NCI-H146 treated with DMSO at 0.1 percent for 48 hours (cell line): Measurements from ENCODE around the gene CCNC.

Experiments used
- DNase-seq: peaks from one replicate; lab custom pipeline; 2025; ENCODE audit not compliant: unreplicated experiment; lab: John Stamatoyannopoulos, UW

CCNC gene

DNA sequence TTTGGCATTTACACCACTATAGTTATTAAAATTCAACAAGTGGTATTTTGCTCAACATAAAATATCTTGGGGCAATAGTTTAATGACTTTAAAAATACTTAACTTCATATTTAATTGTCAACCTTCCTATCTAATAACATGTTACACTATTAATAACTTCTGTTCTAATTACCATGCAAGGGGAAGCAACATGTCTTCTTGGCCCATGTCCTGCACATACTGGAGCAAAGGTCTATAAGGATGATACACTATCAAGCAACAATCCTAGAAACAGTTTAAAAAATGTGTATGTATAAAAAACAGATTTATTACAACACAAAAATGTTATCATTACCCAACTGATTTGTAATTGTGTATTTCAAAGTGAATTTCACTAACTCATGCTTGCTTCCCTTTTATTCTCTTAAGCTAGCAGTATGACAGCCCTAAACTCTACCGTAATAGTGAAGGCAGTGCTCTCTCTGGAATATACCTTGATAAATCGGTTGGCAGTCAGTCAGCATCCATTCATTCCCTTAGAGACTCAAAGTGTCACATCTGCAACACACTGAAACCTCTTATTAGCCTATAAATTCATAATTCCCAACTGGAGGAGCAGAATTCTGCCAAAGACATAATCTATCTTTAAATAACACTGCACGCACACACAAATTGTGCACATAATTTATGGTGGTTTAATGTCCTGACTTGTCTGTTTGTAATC is 18.3 kb downstream of the CCNC start:
- DNase-seq, result no peak

DNA sequence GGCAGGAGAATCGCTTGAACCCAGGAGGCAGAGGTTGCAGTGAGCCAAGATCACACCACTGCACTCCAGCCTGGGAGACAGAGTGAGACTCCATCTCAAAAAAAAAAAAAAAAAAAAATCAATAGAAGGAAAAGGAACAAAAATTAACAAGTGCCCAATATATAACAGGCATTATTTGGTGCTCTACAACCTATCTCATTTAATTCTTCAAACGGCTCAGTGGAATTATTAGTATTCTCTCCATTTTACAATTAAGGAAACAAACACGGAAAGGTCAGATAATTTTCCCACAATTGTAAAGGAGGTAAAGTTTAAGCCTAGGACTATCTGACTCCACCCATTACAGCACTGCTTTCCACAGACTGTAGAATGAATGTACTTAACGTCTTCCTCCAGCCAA is 19.8 kb downstream of the CCNC start:
- DNase-seq, result no peak

GRCh38 chr6:99547526-99547925 is 20.9 kb downstream of the CCNC start:
- DNase-seq, result no peak

DNA sequence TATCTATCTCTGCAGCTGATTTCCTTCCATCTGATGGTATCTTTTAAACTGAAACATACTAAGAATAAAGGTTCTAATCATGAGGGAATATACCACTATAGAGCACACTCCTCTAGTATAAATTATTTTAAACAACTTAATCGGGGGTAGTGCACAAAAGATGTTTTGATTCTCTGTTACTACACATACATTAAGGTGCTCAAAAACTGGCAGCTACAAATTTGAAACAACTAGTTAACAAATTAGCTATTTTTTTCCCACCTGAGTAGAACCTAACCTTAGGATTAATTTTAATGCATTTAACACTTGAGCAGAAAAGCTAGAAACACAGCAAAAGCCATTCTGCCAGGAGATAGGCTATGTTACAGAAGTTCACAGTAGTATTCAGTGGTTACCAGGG is 23.0 kb downstream of the CCNC start:
- DNase-seq, result no peak

- no peak for DNase-seq
Observed at GRCh38 chr6:99543968-99544367, 24.5 kb downstream of the CCNC start.

- no peak for DNase-seq
Observed at GRCh38 chr6:99530627-99531026, 37.8 kb downstream of the CCNC start.

- DNase-seq, result no peak
Observed at GRCh38 chr6:99522531-99522930, 45.9 kb downstream of the CCNC start.

DNA sequence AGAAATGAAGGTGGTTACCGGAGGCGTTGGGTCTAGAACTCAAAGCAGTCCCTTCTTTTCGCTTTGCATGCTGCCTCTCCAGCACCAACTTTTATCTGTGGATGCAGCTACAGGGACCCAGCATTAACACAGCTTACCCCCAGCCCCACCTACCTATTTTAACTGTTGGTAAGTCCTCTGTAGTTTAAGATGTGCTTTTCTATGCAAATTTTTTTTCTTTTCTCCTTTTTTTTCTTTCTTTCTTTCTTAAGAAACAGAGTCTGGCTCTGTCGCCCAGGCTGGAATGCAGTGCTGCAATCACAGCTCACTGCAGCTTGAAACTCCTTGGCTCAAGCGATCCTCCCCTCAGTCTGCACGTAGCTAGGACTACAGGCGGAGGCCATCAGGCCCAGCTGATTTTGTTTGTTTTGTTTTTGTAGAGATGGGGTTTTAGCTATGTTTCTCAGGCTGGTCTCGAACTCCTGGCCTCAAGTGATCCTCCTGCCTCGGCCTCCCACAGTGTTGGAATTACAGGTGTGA is 46.8 kb downstream of the CCNC start:
- DNase-seq, result no peak

DNA sequence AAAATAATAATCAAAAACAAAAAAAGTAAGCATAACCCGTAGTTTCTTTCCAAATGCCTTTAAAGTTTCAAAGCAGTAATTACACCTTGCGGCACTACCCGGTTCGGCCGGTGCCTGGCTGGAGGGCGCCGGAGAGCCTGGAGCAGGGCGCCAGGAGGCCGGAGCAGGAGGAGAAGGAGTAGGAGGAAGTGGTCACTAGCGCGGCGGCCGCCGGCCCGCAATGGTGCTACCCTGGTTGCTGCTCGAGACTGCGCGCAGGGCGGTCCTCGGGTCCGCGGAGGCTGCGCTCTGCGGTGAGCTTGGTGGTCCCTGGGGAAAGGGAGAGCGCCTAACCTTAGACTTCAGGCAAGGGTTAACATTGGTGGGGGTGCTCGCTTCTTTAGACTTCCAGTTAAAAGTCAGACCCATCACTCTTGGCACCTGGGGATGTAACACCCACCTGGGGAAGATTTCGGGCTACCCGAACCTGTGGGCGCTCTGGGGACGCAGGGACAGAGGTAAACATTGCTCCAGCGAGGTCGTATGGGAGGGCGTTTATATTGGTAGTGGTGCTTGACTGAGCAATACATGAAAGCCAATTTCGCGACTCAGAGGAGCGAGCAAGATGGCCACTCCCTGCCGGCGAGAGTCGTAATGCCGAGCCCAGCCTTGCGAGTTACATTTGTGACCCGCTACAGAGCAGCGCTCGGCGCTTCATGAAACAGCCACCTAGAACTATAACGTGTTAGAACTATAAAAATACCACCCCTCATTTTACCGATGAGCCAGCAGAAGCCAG is 47.4 kb downstream of the CCNC start:
- DNase-seq, result peak; percentile 64

- DNase-seq, result no peak
Observed at GRCh38 chr6:99519446-99519845, 49.0 kb downstream of the CCNC start.

DNA sequence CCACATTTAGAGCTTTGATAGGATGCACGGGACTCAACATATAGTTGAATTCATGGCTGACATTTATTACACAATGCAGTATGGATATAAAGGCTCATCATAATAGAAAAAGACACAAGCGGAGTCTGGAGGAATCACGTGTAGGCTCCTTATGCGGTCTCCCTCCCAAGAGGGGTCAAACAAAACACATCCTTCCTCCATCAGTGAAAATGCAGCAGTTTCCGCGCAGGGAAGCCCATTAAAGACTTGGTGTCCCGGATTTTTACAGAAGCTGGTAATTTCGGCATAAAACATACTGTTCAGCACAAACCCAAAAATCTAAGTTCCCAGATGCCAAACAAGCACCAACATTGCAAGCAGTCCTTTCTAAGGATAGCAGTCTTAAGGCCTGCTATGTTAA is 54.4 kb downstream of the CCNC start:
- DNase-seq, result peak; percentile 6

- DNase-seq, result no peak
Observed at GRCh38 chr6:99512033-99512432, 56.4 kb downstream of the CCNC start.

- no peak for DNase-seq
Observed at GRCh38 chr6:99507648-99508047, 60.8 kb downstream of the CCNC start.

DNA sequence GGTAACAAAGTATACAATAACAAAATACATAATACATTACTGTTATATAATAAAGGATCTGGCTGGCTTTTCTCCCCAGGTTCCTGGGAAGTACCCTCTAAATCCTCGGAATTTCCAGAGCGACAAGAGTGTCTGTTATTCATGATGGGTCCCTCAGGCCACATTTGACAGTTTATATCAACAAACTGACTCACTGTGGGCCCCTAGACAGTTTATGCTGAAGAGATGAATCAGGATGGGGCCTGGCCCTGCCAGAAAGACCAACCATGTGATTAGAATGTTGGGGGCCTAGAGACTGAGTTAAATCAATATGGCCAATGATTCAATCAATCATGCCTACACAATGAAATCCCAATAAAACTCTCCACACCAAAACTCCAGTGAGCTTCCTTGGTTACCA is 66.7 kb downstream of the CCNC start:
- DNase-seq, result no peak

- no peak for DNase-seq
Observed at GRCh38 chr6:99498421-99498820, 70.0 kb downstream of the CCNC start.

GRCh38 chr6:99495466-99495865 is 73.0 kb downstream of the CCNC start:
- DNase-seq, result no peak
